ENCODE measurements around the gene PHLDA2. TPM values are rescaled to one million over a fixed set of nuclear protein-coding genes. Genes with fewer than 3 reads are reported as not detected.
A peak's percentile ranks its signal among the peaks of the same experiment; 100 is the strongest.

The PHLDA2 gene
- polyA plus RNA-seq, 2 of the 4 experiments (the other 2 are of a cell fraction) = 7.0 to 49.6 TPM

DNA sequence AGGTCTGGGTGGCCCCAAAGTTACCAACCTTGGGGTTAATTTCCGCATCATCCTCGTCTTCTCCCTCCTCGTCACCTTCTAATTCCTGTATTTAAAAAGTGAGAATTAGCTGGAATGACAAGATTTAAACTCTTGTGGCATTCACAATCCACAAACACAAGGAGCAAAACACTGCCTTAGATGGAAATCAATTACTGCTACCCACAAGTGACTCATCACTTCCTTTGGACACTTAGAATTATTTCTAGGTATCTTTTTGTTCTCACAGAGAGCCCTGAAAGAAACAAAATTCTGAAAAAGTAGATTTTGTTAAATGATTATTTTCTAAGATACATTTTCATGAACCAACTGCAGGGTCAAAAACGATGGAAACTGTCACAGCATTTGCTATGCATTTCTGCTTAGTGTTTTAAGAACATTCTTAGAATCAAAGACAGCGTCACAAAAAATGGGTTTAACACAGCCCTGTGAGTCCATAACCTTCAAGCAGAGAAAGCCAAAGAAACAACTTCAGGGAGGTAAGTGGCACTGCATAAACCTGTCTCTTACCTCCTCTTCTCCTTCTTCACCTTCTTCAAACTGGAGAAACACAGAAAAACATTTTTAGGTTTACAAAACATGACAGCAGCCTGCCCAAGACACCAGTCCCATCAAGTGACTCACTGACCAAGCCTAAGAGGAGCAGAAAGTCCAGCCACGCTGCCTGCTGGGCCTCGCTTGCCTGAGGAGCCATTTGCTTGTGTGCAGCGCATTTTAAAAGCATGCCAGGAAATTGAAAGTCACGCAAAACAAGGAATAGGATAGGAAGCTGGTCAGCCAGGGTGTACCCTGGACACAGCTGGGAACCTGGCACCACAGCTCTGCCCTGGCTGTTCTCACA is 22.3 kb upstream of the PHLDA2 start:
- ATAC-seq = no peak
- DNase-seq (ENCODE audit: low read depth in 1 of 2, low spot score in 1 of 2) = no peak
- FAIRE-seq = no peak

DNA sequence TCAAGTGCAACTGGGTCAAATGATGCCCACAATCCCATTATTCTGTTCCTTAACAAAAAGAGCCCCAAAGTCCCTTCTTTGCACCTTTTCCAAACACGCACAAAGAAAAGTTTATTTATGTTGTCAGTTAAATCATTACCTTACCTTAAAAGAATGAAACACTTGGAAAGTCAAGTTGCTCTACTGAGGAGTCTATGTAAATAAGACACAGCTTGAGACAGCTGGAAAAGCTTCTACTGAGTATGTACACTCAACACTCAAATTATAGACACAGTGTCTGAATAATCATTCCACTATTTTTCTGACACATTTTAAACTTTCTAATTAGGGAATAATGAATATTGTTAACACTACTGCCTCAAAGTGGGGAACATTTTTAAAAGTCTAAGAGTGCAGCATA is 21.6 kb upstream of the PHLDA2 start:
- H3K4me3 ChIP-seq = no peak overlapping the region
- no peak for ATAC-seq
- ChIA-PET CTCF (interaction anchor here (0.8 to 1.3 kb wide), 2 partner anchors 11 to 21 kb away, joined by 3 to 6 read pairs; no protein-coding TSS in a partner anchor), POLR2A (interaction anchor here (1.1 kb wide), 1 partner anchor 21 kb away, joined by 3 read pairs; the partner anchor contains the start of gene PHLDA2)
- FAIRE-seq = no peak
- WGBS (ENCODE audit: missing lambda C conversion rate) = 80% methylated on average over 1 of the region's 1 CpG
- peaks cover 5% of the 10 kb centered on the region; the same call in 1 of the 3 replicates for H3K4me1 ChIP-seq
- no peak for DNase-seq (ENCODE audit: low read depth in 1 of 2, low spot score in 1 of 2)
- no peaks in the 10 kb centered on the region for H3K9me3 ChIP-seq
- no peak overlapping the region for H3K4me2 ChIP-seq
- H3K27ac ChIP-seq = no peak overlapping the region
- TF ChIP-seq, protein P1, sequence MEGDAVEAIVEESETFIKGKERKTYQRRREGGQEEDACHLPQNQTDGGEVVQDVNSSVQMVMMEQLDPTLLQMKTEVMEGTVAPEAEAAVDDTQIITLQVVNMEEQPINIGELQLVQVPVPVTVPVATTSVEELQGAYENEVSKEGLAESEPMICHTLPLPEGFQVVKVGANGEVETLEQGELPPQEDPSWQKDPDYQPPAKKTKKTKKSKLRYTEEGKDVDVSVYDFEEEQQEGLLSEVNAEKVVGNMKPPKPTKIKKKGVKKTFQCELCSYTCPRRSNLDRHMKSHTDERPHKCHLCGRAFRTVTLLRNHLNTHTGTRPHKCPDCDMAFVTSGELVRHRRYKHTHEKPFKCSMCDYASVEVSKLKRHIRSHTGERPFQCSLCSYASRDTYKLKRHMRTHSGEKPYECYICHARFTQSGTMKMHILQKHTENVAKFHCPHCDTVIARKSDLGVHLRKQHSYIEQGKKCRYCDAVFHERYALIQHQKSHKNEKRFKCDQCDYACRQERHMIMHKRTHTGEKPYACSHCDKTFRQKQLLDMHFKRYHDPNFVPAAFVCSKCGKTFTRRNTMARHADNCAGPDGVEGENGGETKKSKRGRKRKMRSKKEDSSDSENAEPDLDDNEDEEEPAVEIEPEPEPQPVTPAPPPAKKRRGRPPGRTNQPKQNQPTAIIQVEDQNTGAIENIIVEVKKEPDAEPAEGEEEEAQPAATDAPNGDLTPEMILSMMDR (IDR thresholded peaks at IDR 0.05) = no peak
- TF ChIP-seq, protein P2, sequence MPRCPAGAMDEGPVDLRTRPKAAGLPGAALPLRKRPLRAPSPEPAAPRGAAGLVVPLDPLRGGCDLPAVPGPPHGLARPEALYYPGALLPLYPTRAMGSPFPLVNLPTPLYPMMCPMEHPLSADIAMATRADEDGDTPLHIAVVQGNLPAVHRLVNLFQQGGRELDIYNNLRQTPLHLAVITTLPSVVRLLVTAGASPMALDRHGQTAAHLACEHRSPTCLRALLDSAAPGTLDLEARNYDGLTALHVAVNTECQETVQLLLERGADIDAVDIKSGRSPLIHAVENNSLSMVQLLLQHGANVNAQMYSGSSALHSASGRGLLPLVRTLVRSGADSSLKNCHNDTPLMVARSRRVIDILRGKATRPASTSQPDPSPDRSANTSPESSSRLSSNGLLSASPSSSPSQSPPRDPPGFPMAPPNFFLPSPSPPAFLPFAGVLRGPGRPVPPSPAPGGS (IDR thresholded peaks at IDR 0.05) = no peak
- TF ChIP-seq CBX8 (IDR thresholded peaks at IDR 0.05) = no peak
- no peak for TF ChIP-seq RNF2 (IDR thresholded peaks at IDR 0.05; ENCODE audit: borderline replicate concordance, low read depth)
- no peak for TF ChIP-seq EHMT2 (IDR thresholded peaks at IDR 0.05; ENCODE audit: low read depth)
- no peak for TF ChIP-seq EHF (CRISPR knock-in tag; IDR thresholded peaks at IDR 0.05)
- TF ChIP-seq HDAC2 (IDR thresholded peaks at IDR 0.05) = no peak
- TF ChIP-seq BHLHE40 (IDR thresholded peaks at IDR 0.05; ENCODE audit: low read depth, low read length) = no peak
- TF ChIP-seq, protein P3, sequence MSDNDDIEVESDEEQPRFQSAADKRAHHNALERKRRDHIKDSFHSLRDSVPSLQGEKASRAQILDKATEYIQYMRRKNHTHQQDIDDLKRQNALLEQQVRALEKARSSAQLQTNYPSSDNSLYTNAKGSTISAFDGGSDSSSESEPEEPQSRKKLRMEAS (IDR thresholded peaks at IDR 0.05) = no peak
- no peak for TF ChIP-seq PHF8 (IDR thresholded peaks at IDR 0.05; ENCODE audit: borderline replicate concordance, low read depth)
- TF ChIP-seq TP53 (CRISPR knock-in tag; IDR thresholded peaks at IDR 0.05) = no peak
- TF ChIP-seq EP300 (IDR thresholded peaks at IDR 0.05) = no peak
- no peak for TF ChIP-seq HOXB13 (CRISPR knock-in tag; IDR thresholded peaks at IDR 0.05; ENCODE audit: low read depth)
- TF ChIP-seq, protein P4, sequence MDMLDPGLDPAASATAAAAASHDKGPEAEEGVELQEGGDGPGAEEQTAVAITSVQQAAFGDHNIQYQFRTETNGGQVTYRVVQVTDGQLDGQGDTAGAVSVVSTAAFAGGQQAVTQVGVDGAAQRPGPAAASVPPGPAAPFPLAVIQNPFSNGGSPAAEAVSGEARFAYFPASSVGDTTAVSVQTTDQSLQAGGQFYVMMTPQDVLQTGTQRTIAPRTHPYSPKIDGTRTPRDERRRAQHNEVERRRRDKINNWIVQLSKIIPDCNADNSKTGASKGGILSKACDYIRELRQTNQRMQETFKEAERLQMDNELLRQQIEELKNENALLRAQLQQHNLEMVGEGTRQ (IDR thresholded peaks at IDR 0.05) = no peak

More for the DNA sequence above, 22.3 kb upstream of the PHLDA2 start:
- Histone ChIP-seq H3K27ac (no peak overlapping the region), H3K9me3 (no peaks in the 10 kb centered on the region), H3K4me2 (no peak overlapping the region), H3K4me1 (peaks cover 5% of the 10 kb centered on the region; the same call in 1 of the 3 replicates), H3K4me3 (no peak overlapping the region)
- POLR2A ChIA-PET = interaction anchor here (1.1 kb wide), 1 partner anchor 22 kb away, joined by 3 read pairs; the partner anchor contains the start of gene PHLDA2
- CTCF ChIA-PET = interaction anchor here (0.7 to 2.6 kb wide), 5 partner anchors 9 to 420 kb away, joined by 3 to 15 read pairs (median 6); partner anchors contain the start of gene PHLDA2
- TF ChIP-seq FOSL2 (IDR thresholded peaks at IDR 0.05) = no peak
- TF ChIP-seq FOSL2 (CRISPR knock-in tag; IDR thresholded peaks at IDR 0.05) = peak; percentile 23; the same call in 1 of the 2 replicates
- TF ChIP-seq KDM1A (IDR thresholded peaks at IDR 0.05; ENCODE audit: low read depth) = no peak
- TF ChIP-seq ZFP36 (IDR thresholded peaks at IDR 0.05; ENCODE audit: borderline replicate concordance, partially characterized antibody) = no peak
- no peak for TF ChIP-seq HOXA7 (CRISPR knock-in tag; IDR thresholded peaks at IDR 0.05)
- 84% methylated on average over 9 of the region's 9 CpGs for WGBS (ENCODE audit: missing lambda C conversion rate)

All from A549 (cell line).